ENCODE measurements around the gene PPM1A. TPM values are rescaled to one million over a fixed set of nuclear protein-coding genes. Genes with fewer than 3 reads are reported as not detected.

The PPM1A gene
- total and polyA plus RNA-seq, 2 of the 8 experiments (the other 6 are each of a cell fraction or from before 2014, with no cell fraction given): 14.0 to 51.2 TPM

DNA sequence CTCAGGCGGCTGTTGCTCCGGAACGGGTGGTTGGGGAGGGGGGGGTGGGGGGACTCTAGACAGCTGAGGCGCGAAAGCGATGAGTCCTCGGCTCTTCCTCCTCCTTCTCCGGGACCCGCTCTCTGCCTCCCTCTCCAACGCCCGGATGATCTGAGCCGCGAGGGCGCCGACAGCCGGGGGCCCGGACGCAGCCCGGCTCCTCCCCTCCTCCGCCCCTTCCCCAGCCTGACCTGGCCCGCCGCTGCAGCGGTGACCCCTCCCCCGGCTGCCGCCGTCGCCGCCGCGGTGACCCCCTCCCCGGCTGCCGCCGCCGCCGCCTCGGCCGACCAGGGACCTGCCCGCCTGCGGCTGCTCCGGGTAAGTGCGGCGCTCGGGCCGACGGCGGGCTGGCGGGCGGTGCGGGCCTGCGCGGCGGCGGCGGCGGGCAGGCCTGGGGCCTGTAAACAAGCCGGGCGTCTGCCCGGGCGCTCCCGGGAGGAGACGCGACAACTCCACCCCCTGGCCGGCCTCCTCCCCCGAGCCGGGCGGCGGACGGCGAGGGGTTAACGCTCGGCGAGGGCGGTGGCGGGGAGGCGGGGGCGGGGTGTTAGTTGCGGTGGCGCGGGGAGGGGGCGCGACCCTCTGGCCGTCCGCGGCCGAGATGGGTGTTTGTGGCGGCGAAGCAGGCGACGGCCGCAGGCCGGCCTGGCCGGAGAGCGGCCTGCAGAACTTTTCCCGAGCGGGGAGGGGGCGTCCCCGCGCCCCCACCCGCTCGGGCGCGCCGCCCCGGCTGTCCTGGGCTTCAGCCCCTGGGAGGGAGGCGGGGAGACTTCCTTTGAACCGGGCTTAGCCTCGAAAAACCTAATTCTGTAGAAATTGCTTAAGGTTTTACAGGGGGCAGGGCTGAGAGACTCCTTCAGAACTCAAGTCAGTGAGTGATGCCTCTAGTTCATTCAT lies 568 bp downstream of the PPM1A start (continued):
- TF ChIP-seq, protein P1, sequence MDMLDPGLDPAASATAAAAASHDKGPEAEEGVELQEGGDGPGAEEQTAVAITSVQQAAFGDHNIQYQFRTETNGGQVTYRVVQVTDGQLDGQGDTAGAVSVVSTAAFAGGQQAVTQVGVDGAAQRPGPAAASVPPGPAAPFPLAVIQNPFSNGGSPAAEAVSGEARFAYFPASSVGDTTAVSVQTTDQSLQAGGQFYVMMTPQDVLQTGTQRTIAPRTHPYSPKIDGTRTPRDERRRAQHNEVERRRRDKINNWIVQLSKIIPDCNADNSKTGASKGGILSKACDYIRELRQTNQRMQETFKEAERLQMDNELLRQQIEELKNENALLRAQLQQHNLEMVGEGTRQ (IDR thresholded peaks at IDR 0.05; ENCODE audit: low read length): no peak
- TF ChIP-seq SP2 (IDR thresholded peaks at IDR 0.05; ENCODE audit: low read length) (no peak), KDM5A (IDR thresholded peaks at IDR 0.05; ENCODE audit: low read length) (no peak), RAD21 (IDR thresholded peaks at IDR 0.05 in 1 of 2, conservative IDR thresholded peaks at IDR 0.05 in 1 of 2; ENCODE audit: low read depth in 2 of 2, low read length in 2 of 2) (no peak), TCF12 (IDR thresholded peaks at IDR 0.05; ENCODE audit: low read depth, low read length) (no peak), TBP (IDR thresholded peaks at IDR 0.05; ENCODE audit: low read depth, low read length) (no peak), SRF (IDR thresholded peaks at IDR 0.05; ENCODE audit: low read depth, low read length) (no peak), SIN3A (conservative IDR thresholded peaks at IDR 0.05 in 1 of 2, IDR thresholded peaks at IDR 0.05 in 1 of 2; ENCODE audit: low read depth in 1 of 2, low read length in 2 of 2) (no peak), CHD2 (IDR thresholded peaks at IDR 0.05; ENCODE audit: low read length) (no peak), YY1 (IDR thresholded peaks at IDR 0.05; ENCODE audit: low read depth, low read length) (no peak), CTBP2 (IDR thresholded peaks at IDR 0.05; ENCODE audit: borderline replicate concordance, insufficient read depth, insufficient read length, low read length) (no peak), SIRT6 (IDR thresholded peaks at IDR 0.05; ENCODE audit: low read length) (no peak), MAFK (IDR thresholded peaks at IDR 0.05; ENCODE audit: low read depth, low read length) (no peak), ASH2L (IDR thresholded peaks at IDR 0.05; ENCODE audit: low read length) (peak; percentile 68), SUZ12 (IDR thresholded peaks at IDR 0.05; ENCODE audit: low read length) (no peak), BRCA1 (IDR thresholded peaks at IDR 0.05; ENCODE audit: low read depth, low read length) (no peak), RBBP5 (IDR thresholded peaks at IDR 0.05; ENCODE audit: borderline replicate concordance, low read depth, low read length) (peak; percentile 68; the same call in 1 of the 2 replicates), PHF8 (conservative IDR thresholded peaks at IDR 0.05; ENCODE audit: low read depth, low read length) (peak; percentile 46), BCL11A (IDR thresholded peaks at IDR 0.05; ENCODE audit: low read depth in 2 of 2, low read length in 2 of 2) (no peak), TAF1 (IDR thresholded peaks at IDR 0.05; ENCODE audit: low read depth, low read length) (peak; percentile 48; the same call in 1 of the 2 replicates)
- TF ChIP-seq, protein P2, sequence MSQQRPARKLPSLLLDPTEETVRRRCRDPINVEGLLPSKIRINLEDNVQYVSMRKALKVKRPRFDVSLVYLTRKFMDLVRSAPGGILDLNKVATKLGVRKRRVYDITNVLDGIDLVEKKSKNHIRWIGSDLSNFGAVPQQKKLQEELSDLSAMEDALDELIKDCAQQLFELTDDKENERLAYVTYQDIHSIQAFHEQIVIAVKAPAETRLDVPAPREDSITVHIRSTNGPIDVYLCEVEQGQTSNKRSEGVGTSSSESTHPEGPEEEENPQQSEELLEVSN (IDR thresholded peaks at IDR 0.05): no peak

Data from H1 (cell line).